ENCODE measurements around the gene ABTB1.

GRCh38 chr3:127687228-127687737 lies 14.5 kb downstream of the ABTB1 start:
- TF ChIP-seq POLR2A (IDR thresholded peaks at IDR 0.05; ENCODE audit: low read depth, low read length) (no peak), TAF1 (IDR thresholded peaks at IDR 0.05; ENCODE audit: borderline replicate concordance, low read depth, low read length) (no peak), POLR2AphosphoS5 (IDR thresholded peaks at IDR 0.05; ENCODE audit: low read depth, low read length) (no peak)
